Naive thymus-derived CD8-positive, alpha-beta T cell (primary cell): ENCODE data around the gene ISG15. TPM values are rescaled to one million over a fixed set of nuclear protein-coding genes. Genes with fewer than 3 reads are reported as not detected.
"Not testable (repeated sequence)": the region's sequence is repeated elsewhere in the genome, so short reads cannot be mapped to it uniquely, and the experiment has no call there.

ENCODE experiments used
- ATAC-seq, 2 donors: fragments of 150-1000 bp; cut with Tn5 transposase in 1 of 2; sonication (Bioruptor Pico), chemical (Tn5 transposase) in 1 of 2; 1 replicate in 1 of 2; 2 replicates in 1 of 2; pipeline ENCODE4 v1.10.0; 2021; ENCODE audit warnings: mild to moderate bottlenecking in 2 of 2, moderate library complexity in 2 of 2
- POLR2A ChIA-PET: fragments of 350-600 bp; sonication (Branson Sonifier 250); formaldehyde crosslinking; loops from one replicate; lab custom pipeline; 2021; ENCODE audit warnings: antibody characterized with exemption; lab: Charles Lee
- DNase-seq, 10 donors: peaks; one replicate each; pipeline versions ENCODE4 v3.0.0 to v3.0.0-alpha.2; 2020 to 2022
- H3K27ac Mint-ChIP-seq, 10 donors: one replicate each; pipeline ENCODE4 v1.8.0; 2020 to 2022; ENCODE audit warnings: mild to moderate bottlenecking in 10 of 10, mixed read lengths in 10 of 10, moderate library complexity in 4 of 10, inconsistent platforms in 1 of 10
- H3K27me3 Mint-ChIP-seq, 5 donors: one replicate each; pipeline ENCODE4 v1.8.0; 2021 to 2022; ENCODE audit warnings: mixed read lengths in 5 of 5
- H3K36me3 Mint-ChIP-seq, 3 donors: one replicate each; pipeline ENCODE4 v1.8.0; 2020 to 2022; ENCODE audit warnings: mixed read lengths in 3 of 3, mild to moderate bottlenecking in 2 of 3, inconsistent platforms in 1 of 3
- H3K4me1 Mint-ChIP-seq, 4 donors: one replicate each; pipeline ENCODE4 v1.8.0; 2021 to 2022; ENCODE audit warnings: mixed read lengths in 4 of 4
- H3K4me3 Mint-ChIP-seq, 10 donors: one replicate each; pipeline ENCODE4 v1.8.0; 2020 to 2022; ENCODE audit warnings: mild to moderate bottlenecking in 10 of 10, mixed read lengths in 10 of 10, moderate library complexity in 6 of 10, inconsistent platforms in 1 of 10
- H3K9me3 Mint-ChIP-seq, 9 donors: one replicate each; pipeline ENCODE4 v1.8.0; 2020 to 2022; ENCODE audit warnings: mixed read lengths in 9 of 9, mild to moderate bottlenecking in 3 of 9, inconsistent platforms in 1 of 9, moderate library complexity in 1 of 9
- polyA plus RNA-seq, 3 donors: library from polyadenylated mRNA; unstranded; fragments of 300-500 nt; fragmentation: Illumina TruSeq; gene quantifications; one replicate each; pipeline ENCODE4 v1.2.3, GENCODE V29; 2021
- total RNA-seq, 8 experiments: library from RNA in 2 of 8; stranded (reverse) in 2 of 8; gene quantifications; one replicate each; pipeline ENCODE4 v1.2.3 and lab custom pipeline; 2021 to 2026

The ISG15 gene
- total and polyA plus RNA-seq, 5 experiments from 2014 or later: 30.3 to 220 (median 133) TPM

DNA sequence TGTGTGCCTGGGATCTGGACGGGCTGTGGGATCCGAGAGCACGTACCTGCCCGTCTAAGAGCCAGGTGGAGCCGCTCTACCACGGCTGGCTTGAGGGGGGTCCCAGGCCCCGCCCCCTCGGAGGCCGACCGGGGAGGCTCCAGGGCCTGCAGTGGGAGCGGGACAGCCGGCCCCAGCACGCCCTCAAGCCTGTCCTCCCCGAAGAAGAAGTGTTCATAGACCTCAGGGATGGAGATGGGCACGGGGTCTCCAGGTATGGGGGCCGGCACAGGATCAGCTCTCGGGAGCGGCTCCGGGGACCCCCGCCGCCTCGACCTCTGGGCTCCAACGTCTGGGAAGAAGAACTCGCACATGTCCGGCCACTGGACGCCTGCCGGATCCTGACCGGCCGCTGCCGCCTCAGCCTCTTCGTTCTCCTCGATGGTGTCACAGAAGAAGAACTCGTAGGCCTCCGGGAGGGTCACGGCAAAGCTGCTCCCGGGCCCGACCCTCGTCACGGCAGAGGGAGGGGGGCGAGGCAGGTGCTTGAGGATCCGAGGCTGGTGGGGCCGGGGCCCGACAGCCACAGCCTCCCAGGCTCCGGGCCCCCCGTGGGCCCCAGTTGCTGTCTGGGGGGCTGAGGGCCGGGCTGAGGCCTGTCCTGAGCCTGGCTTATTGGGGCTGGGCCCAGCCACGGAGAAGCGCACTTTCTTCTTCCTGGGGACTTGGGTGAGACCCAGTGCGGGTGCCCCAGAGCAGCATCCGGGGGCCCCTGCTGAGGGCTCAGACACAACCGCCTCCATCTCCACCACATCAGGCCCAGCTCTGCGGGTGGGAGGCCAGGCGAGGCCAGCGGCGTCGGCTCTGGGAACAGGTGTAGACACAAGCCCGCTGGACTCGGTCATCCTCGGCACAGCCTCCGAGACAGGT, 34.2 kb upstream of the ISG15 start:
- no peaks in the 10 kb centered on the region for H3K36me3 Mint-ChIP-seq
- H3K27me3 Mint-ChIP-seq: peaks cover 5 to 37% (median 18%) of the 10 kb centered on the region in 5 donors
- no peak overlapping the region for H3K27ac Mint-ChIP-seq
- no peak for DNase-seq
- POLR2A ChIA-PET: no interaction called here
- ATAC-seq: no peak
- no peak overlapping the region for H3K4me3 Mint-ChIP-seq
- H3K4me1 Mint-ChIP-seq: peaks cover 6 to 7% (median 7%) of the 10 kb centered on the region in 4 donors
- H3K9me3 Mint-ChIP-seq: no peaks in the 10 kb centered on the region

GRCh38 chr1:979744-980072, 33.6 kb upstream of the ISG15 start:
- DNase-seq: no peak
- Mint-ChIP-seq H3K27ac (no peak overlapping the region), H3K36me3 (no peaks in the 10 kb centered on the region), H3K27me3 (peaks cover 5 to 35% (median 18%) of the 10 kb centered on the region in 5 donors), H3K9me3 (no peaks in the 10 kb centered on the region), H3K4me3 (no peak overlapping the region), H3K4me1 (peaks cover 6 to 7% (median 7%) of the 10 kb centered on the region in 4 donors)
- POLR2A ChIA-PET: no interaction called here
- no peak for ATAC-seq

GRCh38 chr1:980137-980571, 33.1 kb upstream of the ISG15 start:
- DNase-seq (no peak), ATAC-seq (no peak)
- no peak overlapping the region for H3K4me3 Mint-ChIP-seq
- POLR2A ChIA-PET: no interaction called here
- H3K27ac Mint-ChIP-seq: no peak overlapping the region
- H3K9me3 Mint-ChIP-seq: no peaks in the 10 kb centered on the region
- H3K36me3 Mint-ChIP-seq: no peaks in the 10 kb centered on the region
- H3K4me1 Mint-ChIP-seq: peaks cover 4 to 7% (median 7%) of the 10 kb centered on the region in 4 donors
- H3K27me3 Mint-ChIP-seq: peaks cover 3 to 36% (median 13%) of the 10 kb centered on the region in 5 donors

GRCh38 chr1:980602-981395, 32.5 kb upstream of the ISG15 start:
- H3K4me1 Mint-ChIP-seq: peaks cover 3 to 6% (median 4%) of the 10 kb centered on the region in 4 donors
- H3K27me3 Mint-ChIP-seq: peaks cover 6 to 36% (median 11%) of the 10 kb centered on the region in 5 donors
- no peaks in the 10 kb centered on the region for H3K36me3 Mint-ChIP-seq
- no peaks in the 10 kb centered on the region for H3K9me3 Mint-ChIP-seq
- POLR2A ChIA-PET: interaction anchor here (1.6 kb wide), 1 partner anchor 83 kb away, joined by 4 read pairs; no protein-coding TSS in a partner anchor
- H3K4me3 Mint-ChIP-seq: no peak overlapping the region
- ATAC-seq: no peak
- no peak for DNase-seq
- no peak overlapping the region for H3K27ac Mint-ChIP-seq

DNA sequence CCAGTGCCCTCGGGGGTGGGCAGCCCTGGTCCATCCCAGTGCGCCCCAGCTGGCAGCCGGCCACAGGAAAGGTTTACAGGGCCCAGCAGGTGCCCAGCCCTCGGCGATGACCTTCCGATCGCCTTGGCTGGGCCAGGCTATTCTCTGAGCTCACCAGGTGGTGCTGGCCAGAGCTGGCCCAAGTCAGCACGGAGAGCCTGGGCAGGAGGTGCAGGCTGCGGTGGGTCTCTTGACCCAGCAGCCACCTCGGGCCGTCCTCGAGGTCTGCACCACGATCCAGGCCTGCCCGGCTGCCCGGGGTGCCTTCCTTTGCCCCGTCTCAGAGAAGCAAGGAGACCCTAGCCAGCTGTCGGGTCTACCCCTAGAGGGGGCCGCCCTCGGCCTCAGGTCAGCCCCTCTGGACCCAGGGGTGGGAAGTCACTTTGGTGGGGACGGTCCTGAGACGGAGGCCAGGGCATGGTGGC, 31.8 kb upstream of the ISG15 start:
- ATAC-seq (no peak), DNase-seq (no peak)
- Mint-ChIP-seq H3K4me1 (peaks cover 0 to 3% (median 2%) of the 10 kb centered on the region in 4 donors), H3K27ac (no peak overlapping the region), H3K36me3 (no peaks in the 10 kb centered on the region), H3K9me3 (no peaks in the 10 kb centered on the region), H3K27me3 (peaks cover 8 to 38% (median 11%) of the 10 kb centered on the region in 5 donors), H3K4me3 (no peak overlapping the region)
- POLR2A ChIA-PET: interaction anchor here (1.0 to 1.6 kb wide), 3 partner anchors 11 to 82 kb away, joined by 3 to 4 read pairs (median 3); no protein-coding TSS in a partner anchor

- H3K4me3 Mint-ChIP-seq: no peak within 1 kb of the TSS
- peaks cover 8 to 38% (median 11%) of the 10 kb centered on the region in 5 donors for H3K27me3 Mint-ChIP-seq
- POLR2A ChIA-PET: interaction anchor here (1.0 to 1.6 kb wide), 3 partner anchors 10 to 82 kb away, joined by 3 to 4 read pairs (median 3); no protein-coding TSS in a partner anchor
- no peaks in the 10 kb centered on the region for H3K9me3 Mint-ChIP-seq
- H3K27ac Mint-ChIP-seq: peak within 1 kb of the TSS in 1 of 10 donors; percentile 65
- DNase-seq (no peak), ATAC-seq (no peak)
- no peaks in the 10 kb centered on the region for H3K36me3 Mint-ChIP-seq
- H3K4me1 Mint-ChIP-seq: peaks cover 0 to 3% (median 2%) of the 10 kb centered on the region in 4 donors
Measured at GRCh38 chr1:981955-982558, 31.2 kb upstream of the ISG15 start, which contains the start of gene PERM1. Gene PERM1, minus strand, starts transcription at chr1:982093. Its CDS starts 1,064 bp downstream, at chr1:981029.

GRCh38 chr1:982765-983436, 30.4 kb upstream of the ISG15 start:
- Mint-ChIP-seq H3K4me1 (peaks cover 0 to 3% (median 2%) of the 10 kb centered on the region in 4 donors), H3K27me3 (peaks cover 8 to 39% (median 11%) of the 10 kb centered on the region in 5 donors), H3K9me3 (no peaks in the 10 kb centered on the region), H3K4me3 (peak overlapping the region in 1 of 10 donors; percentile 38), H3K27ac (no peak overlapping the region), H3K36me3 (no peaks in the 10 kb centered on the region)
- ATAC-seq: no peak
- POLR2A ChIA-PET: no interaction called here
- DNase-seq: no peak

DNA sequence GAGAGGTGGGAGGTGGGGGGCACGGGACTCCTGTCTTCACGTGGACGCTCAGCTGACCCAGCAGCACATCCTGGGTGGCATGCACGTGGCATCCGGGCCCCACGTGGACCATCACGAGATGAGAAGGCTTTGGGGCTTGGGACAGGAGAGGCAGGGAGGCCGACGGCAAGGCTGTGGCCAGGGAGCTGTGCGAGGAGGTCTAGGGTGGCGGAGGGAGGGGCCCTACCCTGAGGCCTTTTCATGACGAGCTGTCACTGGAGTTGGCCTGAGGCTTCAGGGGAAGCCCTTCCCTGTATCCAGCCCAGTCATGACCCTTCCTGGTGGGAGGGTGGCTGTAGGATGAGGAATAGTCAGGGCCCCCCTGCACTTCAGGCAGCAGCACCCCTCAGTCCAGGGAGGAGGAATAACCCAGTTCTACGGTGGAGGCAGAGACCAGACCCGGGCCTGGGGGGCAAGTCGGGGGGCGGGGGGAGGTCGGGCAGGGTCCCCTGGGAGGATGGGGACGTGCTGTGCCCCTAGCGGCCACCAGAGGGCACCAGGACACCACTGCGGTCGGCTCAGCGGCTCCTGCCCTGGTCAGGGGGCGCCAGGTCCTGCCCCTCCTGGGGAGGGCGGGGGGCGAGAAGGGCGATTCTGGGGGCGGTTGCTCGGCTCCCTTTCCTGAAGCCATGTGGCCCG, 29.4 kb upstream of the ISG15 start:
- H3K9me3 Mint-ChIP-seq: no peaks in the 10 kb centered on the region
- no peaks in the 10 kb centered on the region for H3K36me3 Mint-ChIP-seq
- DNase-seq: peak in 8 of 10 donors; percentile 55 to 79 (median 61)
- peak; percentile 81 to 89 for ATAC-seq
- H3K4me1 Mint-ChIP-seq: peaks cover 0 to 4% (median 0%) of the 10 kb centered on the region in 4 donors
- H3K4me3 Mint-ChIP-seq: no peak overlapping the region
- POLR2A ChIA-PET: interaction anchor here (0.9 to 1.1 kb wide), 2 partner anchors 17 to 85 kb away, joined by 3 to 4 read pairs; no protein-coding TSS in a partner anchor
- H3K27ac Mint-ChIP-seq: no peak overlapping the region
- H3K27me3 Mint-ChIP-seq: peaks cover 8 to 43% (median 17%) of the 10 kb centered on the region in 5 donors

DNA sequence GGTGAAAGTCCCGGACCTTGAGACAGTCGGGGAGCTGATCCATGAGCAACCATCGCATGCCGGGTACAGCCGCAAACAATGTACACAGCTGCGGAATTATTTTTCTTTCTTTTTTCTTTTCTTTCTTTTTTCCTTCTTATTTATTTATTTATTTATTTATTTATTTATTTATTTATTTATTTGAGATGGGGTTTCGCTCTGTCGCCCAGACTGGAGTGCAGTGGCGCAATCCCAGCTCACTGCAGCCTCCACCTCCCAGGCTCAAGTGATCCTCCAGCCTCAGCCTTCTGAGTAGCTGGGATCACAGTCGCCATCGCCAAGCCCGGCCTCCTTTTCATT, 28.9 kb upstream of the ISG15 start:
- Mint-ChIP-seq H3K27ac (no peak overlapping the region), H3K36me3 (no peaks in the 10 kb centered on the region), H3K4me1 (peaks cover 0 to 4% (median 0%) of the 10 kb centered on the region in 4 donors), H3K4me3 (no peak overlapping the region), H3K27me3 (peaks cover 8 to 48% (median 19%) of the 10 kb centered on the region in 5 donors), H3K9me3 (no peaks in the 10 kb centered on the region)
- POLR2A ChIA-PET: interaction anchor here (0.9 to 1.1 kb wide), 2 partner anchors 17 to 84 kb away, joined by 3 to 4 read pairs; no protein-coding TSS in a partner anchor
- DNase-seq: no peak
- no peak for ATAC-seq

GRCh38 chr1:985126-985525, 28.2 kb upstream of the ISG15 start:
- ATAC-seq: no peak
- Mint-ChIP-seq H3K36me3 (no peaks in the 10 kb centered on the region), H3K27me3 (peaks cover 8 to 48% (median 22%) of the 10 kb centered on the region in 5 donors), H3K27ac (no peak overlapping the region), H3K4me3 (no peak overlapping the region), H3K9me3 (no peaks in the 10 kb centered on the region), H3K4me1 (peaks cover 0 to 4% (median 0%) of the 10 kb centered on the region in 4 donors)
- POLR2A ChIA-PET: no interaction called here
- DNase-seq: no peak

- POLR2A ChIA-PET, DNase-seq: not testable (repeated sequence)
Measured at GRCh38 chr1:988061-988460, 25.2 kb upstream of the ISG15 start.

More at GRCh38 chr1:988061-988460, 25.2 kb upstream of the ISG15 start:
- not testable (repeated sequence) for H3K27ac Mint-ChIP-seq, H3K4me3 Mint-ChIP-seq, H3K4me1 Mint-ChIP-seq, H3K36me3 Mint-ChIP-seq, ATAC-seq
- peaks cover 0 to 13% (median 0%) of the 10 kb centered on the region in 9 donors for H3K9me3 Mint-ChIP-seq
- peaks cover 10 to 38% (median 24%) of the 10 kb centered on the region in 5 donors for H3K27me3 Mint-ChIP-seq
